Mesendoderm (in vitro differentiated cells): ENCODE results near the gene RCL1.
"Not testable (repeated sequence)": the region's sequence is repeated elsewhere in the genome, so short reads cannot be mapped to it uniquely, and the experiment has no call there.

Experiments
- DNase-seq: peaks from one replicate; pipeline ENCODE4 v3.0.0; 2013
- H2AK5ac ChIP-seq: 2 replicates; pipeline ENCODE4 v1.6.1; 2013; ENCODE audit warnings: low read length, inconsistent platforms
- H2BK120ac ChIP-seq: 2 replicates; pipeline ENCODE4 v1.6.1; 2013; ENCODE audit warnings: low read depth, mild to moderate bottlenecking, low read length, moderate library complexity, mixed read lengths
- H2BK15ac ChIP-seq: replicated peaks from 2 replicates; pipeline ENCODE4 v1.6.1; 2013; ENCODE audit warnings: low read depth, mild to moderate bottlenecking, moderate library complexity
- H2BK5ac ChIP-seq: 2 replicates; pipeline ENCODE4 v1.6.1; 2013; ENCODE audit warnings: low read length, inconsistent platforms
- H3K18ac ChIP-seq: 2 replicates; pipeline ENCODE4 v1.6.1; 2013; ENCODE audit warnings: mild to moderate bottlenecking, low read length, mixed read lengths
- H3K23ac ChIP-seq: one replicate; pipeline ENCODE4 v1.6.1; 2013; ENCODE audit warnings: low read length
- H3K27ac ChIP-seq: 2 replicates; pipeline ENCODE4 v1.5.1; 2013; ENCODE audit warnings: low read depth, mild to moderate bottlenecking, inconsistent platforms, low read length, moderate library complexity
- H3K27me3 ChIP-seq: 2 replicates; pipeline ENCODE4 v1.6.1; 2013; ENCODE audit warnings: low read length, control low read depth, mild to moderate bottlenecking, inconsistent platforms; ENCODE audit not compliant: insufficient read depth, poor library complexity
- H3K36me3 ChIP-seq: 2 replicates; pipeline ENCODE4 v1.6.1; 2013; ENCODE audit warnings: low read length, inconsistent platforms; ENCODE audit not compliant: control insufficient read depth, insufficient read depth
- H3K4ac ChIP-seq: one replicate; pipeline ENCODE4 v1.6.1; 2013; ENCODE audit warnings: low read depth, mild to moderate bottlenecking, low read length, moderate library complexity
- H3K4me1 ChIP-seq: 2 replicates; pipeline ENCODE4 v1.6.1; 2013; ENCODE audit warnings: low read depth, low read length, inconsistent platforms; ENCODE audit not compliant: control insufficient read depth
- H3K4me2 ChIP-seq: 2 replicates; pipeline ENCODE4 v1.6.1; 2013; ENCODE audit warnings: low read length
- H3K4me3 ChIP-seq: 2 replicates; pipeline ENCODE4 v1.5.1; 2013; ENCODE audit warnings: mild to moderate bottlenecking, low read length
- H3K56ac ChIP-seq: one replicate; pipeline ENCODE4 v1.6.1; 2013; ENCODE audit warnings: low read length
- H3K79me1 ChIP-seq: 2 replicates; pipeline ENCODE4 v1.6.1; 2013; ENCODE audit warnings: low read length, inconsistent platforms
- H3K79me2 ChIP-seq: 2 replicates; pipeline ENCODE4 v1.6.1; 2013; ENCODE audit warnings: mild to moderate bottlenecking, low read length; ENCODE audit not compliant: control insufficient read depth, insufficient read depth
- H3K9ac ChIP-seq: 2 replicates; pipeline ENCODE4 v1.6.1; 2013; ENCODE audit warnings: low read length, inconsistent platforms
- H4K5ac ChIP-seq: one replicate; pipeline ENCODE4 v1.6.1; 2013; ENCODE audit warnings: low read length
- H4K8ac ChIP-seq: one replicate; pipeline ENCODE4 v1.6.1; 2013; ENCODE audit warnings: low read depth, mild to moderate bottlenecking, control low read depth, low read length, moderate library complexity
- WGBS: extraction: QIAGEN DNeasy Blood & Tissue Kit; methylation state at CpG from one replicate; pipeline ENCODE4 v1.1.7; 2013; ENCODE audit warnings: low lambda C conversion rate, missing lambda C conversion rate; ENCODE audit not compliant: insufficient coverage; ENCODE audit errors: extremely low coverage; 5-methylcytosine and 5-hydroxymethylcytosine counted together

Gene RCL1

GRCh38 chr9:4754530-4754929, 38.2 kb upstream of the RCL1 start:
- not testable (repeated sequence) for H3K4me3 ChIP-seq, H3K4me2 ChIP-seq, H4K8ac ChIP-seq, H3K23ac ChIP-seq, H3K36me3 ChIP-seq, H3K18ac ChIP-seq, H3K27ac ChIP-seq, H3K79me1 ChIP-seq, H2BK120ac ChIP-seq, H3K9ac ChIP-seq, H3K4me1 ChIP-seq, H2BK5ac ChIP-seq, H3K79me2 ChIP-seq, H4K5ac ChIP-seq, H3K4ac ChIP-seq, H2BK15ac ChIP-seq, H3K56ac ChIP-seq, DNase-seq, H2AK5ac ChIP-seq, H3K27me3 ChIP-seq

GRCh38 chr9:4755026-4755609, 37.6 kb upstream of the RCL1 start:
- H2BK15ac ChIP-seq: no peak overlapping the region
- H3K4ac ChIP-seq: no peak overlapping the region
- no peak overlapping the region for H4K5ac ChIP-seq
- no peak overlapping the region for H3K4me3 ChIP-seq
- H3K9ac ChIP-seq: no peak overlapping the region
- no peak overlapping the region for H2BK120ac ChIP-seq
- DNase-seq: no peak
- H3K18ac ChIP-seq: no peak overlapping the region
- no CpG with 5 or more reads among the region's 5 CpGs for WGBS
- no peaks in the 10 kb centered on the region for H3K79me2 ChIP-seq
- H2BK5ac ChIP-seq: no peak overlapping the region
- no peak overlapping the region for H3K4me2 ChIP-seq
- no peaks in the 10 kb centered on the region for H3K27me3 ChIP-seq
- H3K56ac ChIP-seq: no peak overlapping the region
- H3K79me1 ChIP-seq: no peaks in the 10 kb centered on the region
- no peaks in the 10 kb centered on the region for H3K4me1 ChIP-seq
- no peak overlapping the region for H3K27ac ChIP-seq
- no peak overlapping the region for H3K23ac ChIP-seq
- no peaks in the 10 kb centered on the region for H3K36me3 ChIP-seq
- H2AK5ac ChIP-seq: no peak overlapping the region
- no peak overlapping the region for H4K8ac ChIP-seq

GRCh38 chr9:4756420-4756819, 36.3 kb upstream of the RCL1 start:
- Histone ChIP-seq H3K36me3 (no peaks in the 10 kb centered on the region), H4K5ac (no peak overlapping the region), H2BK5ac (no peak overlapping the region), H3K27ac (no peak overlapping the region), H2BK15ac (no peak overlapping the region), H2AK5ac (no peak overlapping the region), H3K79me2 (no peaks in the 10 kb centered on the region), H3K18ac (no peak overlapping the region), H3K9ac (no peak overlapping the region), H4K8ac (no peak overlapping the region), H3K4me1 (no peaks in the 10 kb centered on the region), H3K27me3 (no peaks in the 10 kb centered on the region), H2BK120ac (no peak overlapping the region), H3K4ac (no peak overlapping the region), H3K4me3 (no peak overlapping the region), H3K56ac (no peak overlapping the region), H3K79me1 (no peaks in the 10 kb centered on the region), H3K23ac (no peak overlapping the region), H3K4me2 (no peak overlapping the region)
- no peak for DNase-seq
- no CpG with 5 or more reads among the region's 4 CpGs for WGBS

- Histone ChIP-seq H3K27ac (no peak overlapping the region), H3K4me1 (no peaks in the 10 kb centered on the region), H3K4me3 (no peak overlapping the region), H4K8ac (no peak overlapping the region), H3K9ac (no peak overlapping the region), H3K36me3 (no peaks in the 10 kb centered on the region), H3K18ac (no peak overlapping the region), H2BK120ac (no peak overlapping the region), H3K56ac (no peak overlapping the region), H3K79me2 (no peaks in the 10 kb centered on the region), H2BK5ac (no peak overlapping the region), H4K5ac (no peak overlapping the region), H3K79me1 (no peaks in the 10 kb centered on the region), H3K4me2 (no peak overlapping the region), H3K4ac (no peak overlapping the region), H2BK15ac (no peak overlapping the region), H3K23ac (no peak overlapping the region), H2AK5ac (no peak overlapping the region), H3K27me3 (no peaks in the 10 kb centered on the region)
- DNase-seq: no peak
- WGBS: no CpG with 5 or more reads among the region's 3 CpGs
These were observed 32.6 kb upstream of the RCL1 start for GRCh38 chr9:4760122-4760521.

- Histone ChIP-seq H3K56ac (no peak overlapping the region), H3K18ac (no peak overlapping the region), H3K4me3 (no peak overlapping the region), H3K27me3 (no peaks in the 10 kb centered on the region), H2BK120ac (no peak overlapping the region), H3K27ac (no peak overlapping the region), H4K8ac (no peak overlapping the region), H3K36me3 (no peaks in the 10 kb centered on the region), H3K4ac (no peak overlapping the region), H2BK5ac (no peak overlapping the region), H2AK5ac (no peak overlapping the region), H3K9ac (no peak overlapping the region), H3K4me2 (no peak overlapping the region), H3K23ac (no peak overlapping the region), H2BK15ac (no peak overlapping the region), H3K4me1 (no peaks in the 10 kb centered on the region), H4K5ac (no peak overlapping the region), H3K79me2 (no peaks in the 10 kb centered on the region), H3K79me1 (no peaks in the 10 kb centered on the region)
- no CpG with 5 or more reads among the region's 22 CpGs for WGBS
- peak; percentile 83 for DNase-seq
These were observed 30.4 kb upstream of the RCL1 start for GRCh38 chr9:4762108-4762885.
